Parathyroid adenoma (tissue), 2 donors: ENCODE measurements around the gene XDH.

ENCODE experiments used
- H2AFZ ChIP-seq: fragments of 300-600 bp; sonication (generic); one replicate; pipeline ENCODE4 v1.7.0; 2017; ENCODE audit warnings: antibody characterized with exemption, mild to moderate bottlenecking
- H3K27ac ChIP-seq: fragments of 300-600 bp; sonication (generic); one replicate; pipeline ENCODE4 v1.7.0; 2017
- H3K27me3 ChIP-seq: fragments of 300-600 bp; sonication (generic); one replicate; pipeline ENCODE4 v1.7.0; 2017; ENCODE audit warnings: low read length; ENCODE audit not compliant: control insufficient read depth, insufficient read depth
- H3K36me3 ChIP-seq: fragments of 300-600 bp; sonication (generic); one replicate; pipeline ENCODE4 v1.7.0; 2017; ENCODE audit warnings: low read length; ENCODE audit not compliant: control insufficient read depth, insufficient read depth
- H3K4me1 ChIP-seq: fragments of 300-600 bp; sonication (generic); one replicate; pipeline ENCODE4 v1.7.0; 2017; ENCODE audit warnings: control low read depth
- H3K4me2 ChIP-seq: fragments of 300-600 bp; sonication (generic); one replicate; pipeline ENCODE4 v1.7.0; 2017; ENCODE audit warnings: low read length
- H3K4me3 ChIP-seq: fragments of 300-600 bp; sonication (generic); one replicate; pipeline ENCODE4 v1.7.0; 2017; ENCODE audit warnings: low read depth, low read length
- H3K79me2 ChIP-seq: fragments of 300-600 bp; sonication (generic); one replicate; pipeline ENCODE4 v1.7.0; 2017; ENCODE audit warnings: control low read depth
- H3K9ac ChIP-seq: fragments of 300-600 bp; sonication (generic); one replicate; pipeline ENCODE4 v1.7.0; 2017; ENCODE audit warnings: mild to moderate bottlenecking
- H3K9me3 ChIP-seq: fragments of 300-600 bp; sonication (generic); one replicate; pipeline ENCODE4 v1.7.0; 2017; ENCODE audit warnings: low read length; ENCODE audit not compliant: control insufficient read depth
- TF ChIP-seq, protein P1 (sequence below): fragments of 300-600 bp; sonication (generic); IDR thresholded peaks from one replicate; pipeline ENCODE4 v1.7.0; 2017; ENCODE audit warnings: antibody characterized with exemption, mild to moderate bottlenecking
- donor health status: primary hyperparathyroidism.

The XDH gene

DNA sequence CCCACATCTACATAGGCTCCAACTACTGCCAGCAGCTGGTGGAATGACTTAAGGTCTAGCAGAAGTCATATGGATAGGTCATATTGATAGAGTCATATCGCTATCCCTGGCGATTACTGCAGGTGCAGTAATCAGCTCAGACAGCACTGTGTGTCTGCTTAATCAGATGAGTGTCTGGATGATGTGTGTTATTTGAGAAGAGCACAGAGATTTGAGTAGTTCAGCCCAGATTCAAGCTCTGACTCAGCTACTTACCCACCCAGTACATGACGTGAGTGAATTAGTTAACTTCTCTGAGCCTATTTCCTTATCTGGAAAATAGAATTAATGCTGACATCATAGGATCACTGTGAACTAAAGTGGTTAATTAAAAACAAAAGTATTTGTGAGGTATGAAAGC, 101.6 kb downstream of the XDH start:
- no peaks in the 10 kb centered on the region for H3K27me3 ChIP-seq
- no peaks in the 10 kb centered on the region for H3K79me2 ChIP-seq
- H2AFZ ChIP-seq: no peak overlapping the region
- H3K9me3 ChIP-seq: no peaks in the 10 kb centered on the region
- no peak overlapping the region for H3K4me3 ChIP-seq
- no peaks in the 10 kb centered on the region for H3K4me1 ChIP-seq
- TF ChIP-seq, protein P1, sequence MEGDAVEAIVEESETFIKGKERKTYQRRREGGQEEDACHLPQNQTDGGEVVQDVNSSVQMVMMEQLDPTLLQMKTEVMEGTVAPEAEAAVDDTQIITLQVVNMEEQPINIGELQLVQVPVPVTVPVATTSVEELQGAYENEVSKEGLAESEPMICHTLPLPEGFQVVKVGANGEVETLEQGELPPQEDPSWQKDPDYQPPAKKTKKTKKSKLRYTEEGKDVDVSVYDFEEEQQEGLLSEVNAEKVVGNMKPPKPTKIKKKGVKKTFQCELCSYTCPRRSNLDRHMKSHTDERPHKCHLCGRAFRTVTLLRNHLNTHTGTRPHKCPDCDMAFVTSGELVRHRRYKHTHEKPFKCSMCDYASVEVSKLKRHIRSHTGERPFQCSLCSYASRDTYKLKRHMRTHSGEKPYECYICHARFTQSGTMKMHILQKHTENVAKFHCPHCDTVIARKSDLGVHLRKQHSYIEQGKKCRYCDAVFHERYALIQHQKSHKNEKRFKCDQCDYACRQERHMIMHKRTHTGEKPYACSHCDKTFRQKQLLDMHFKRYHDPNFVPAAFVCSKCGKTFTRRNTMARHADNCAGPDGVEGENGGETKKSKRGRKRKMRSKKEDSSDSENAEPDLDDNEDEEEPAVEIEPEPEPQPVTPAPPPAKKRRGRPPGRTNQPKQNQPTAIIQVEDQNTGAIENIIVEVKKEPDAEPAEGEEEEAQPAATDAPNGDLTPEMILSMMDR: no peak
- H3K36me3 ChIP-seq: no peaks in the 10 kb centered on the region
- no peak overlapping the region for H3K9ac ChIP-seq
- H3K27ac ChIP-seq: no peak overlapping the region
- H3K4me2 ChIP-seq: no peak overlapping the region

DNA sequence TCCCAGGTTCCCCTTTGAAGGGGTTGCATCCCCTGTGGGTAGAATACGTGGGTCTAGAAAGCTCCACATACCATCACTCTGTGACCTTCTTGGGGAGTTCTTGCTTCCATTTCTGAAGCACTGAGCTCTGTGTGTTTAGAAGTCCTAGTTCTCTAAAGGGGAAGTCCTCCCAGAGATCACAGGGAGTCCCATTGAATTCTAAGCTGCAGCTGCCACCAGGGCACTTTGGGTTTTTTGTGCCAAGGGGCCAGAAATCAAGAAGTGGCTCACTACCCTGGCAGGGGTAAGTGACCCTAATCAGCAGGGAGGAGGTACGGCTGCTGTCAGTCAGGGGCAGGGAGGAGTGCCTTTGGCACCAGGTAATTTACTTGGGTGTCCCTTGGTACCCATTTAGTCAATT, 109.7 kb downstream of the XDH start:
- Histone ChIP-seq H3K27ac (no peak overlapping the region), H3K79me2 (no peaks in the 10 kb centered on the region), H3K36me3 (no peaks in the 10 kb centered on the region), H3K4me1 (no peaks in the 10 kb centered on the region), H3K4me2 (no peak overlapping the region), H2AFZ (no peak overlapping the region), H3K4me3 (no peak overlapping the region), H3K27me3 (no peaks in the 10 kb centered on the region), H3K9ac (no peak overlapping the region), H3K9me3 (no peaks in the 10 kb centered on the region)
- TF ChIP-seq, protein P1: no peak

DNA sequence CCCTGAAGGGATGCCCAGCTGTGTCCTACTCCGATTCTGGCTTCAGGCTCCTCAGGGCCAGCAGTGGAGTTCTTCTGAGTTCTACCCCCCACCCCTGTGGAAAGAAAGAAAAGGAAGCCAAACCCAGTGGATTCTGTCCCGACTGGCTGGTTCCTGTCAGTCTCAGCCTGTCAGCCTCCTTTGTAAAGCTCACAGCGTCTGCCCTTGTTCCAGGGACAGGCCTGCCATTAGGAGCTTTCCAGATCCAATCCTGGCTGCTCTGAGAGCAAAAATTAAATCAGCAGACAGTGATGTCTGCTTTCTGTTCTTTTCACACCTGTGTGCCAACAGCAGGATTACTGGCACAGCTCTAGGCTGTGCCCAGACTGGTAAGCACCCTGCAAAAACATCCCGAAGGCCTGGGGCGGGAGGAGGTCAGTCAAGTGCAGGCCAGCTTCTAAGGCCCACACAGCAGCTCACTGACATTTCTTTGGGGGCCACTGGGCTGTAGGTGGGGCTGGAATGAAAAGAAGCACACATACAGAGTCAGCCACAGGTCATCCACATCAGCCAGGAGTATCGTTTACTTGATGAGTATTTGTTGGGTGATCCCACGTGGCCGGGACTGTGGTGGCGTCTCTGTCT, 111.5 kb downstream of the XDH start:
- Histone ChIP-seq H3K27ac (no peak overlapping the region), H3K4me2 (no peak overlapping the region), H3K9me3 (no peaks in the 10 kb centered on the region), H3K4me3 (no peak overlapping the region), H3K36me3 (no peaks in the 10 kb centered on the region), H3K79me2 (no peaks in the 10 kb centered on the region), H2AFZ (no peak overlapping the region), H3K9ac (no peak overlapping the region), H3K27me3 (no peaks in the 10 kb centered on the region), H3K4me1 (no peaks in the 10 kb centered on the region)
- TF ChIP-seq, protein P1: no peak

DNA sequence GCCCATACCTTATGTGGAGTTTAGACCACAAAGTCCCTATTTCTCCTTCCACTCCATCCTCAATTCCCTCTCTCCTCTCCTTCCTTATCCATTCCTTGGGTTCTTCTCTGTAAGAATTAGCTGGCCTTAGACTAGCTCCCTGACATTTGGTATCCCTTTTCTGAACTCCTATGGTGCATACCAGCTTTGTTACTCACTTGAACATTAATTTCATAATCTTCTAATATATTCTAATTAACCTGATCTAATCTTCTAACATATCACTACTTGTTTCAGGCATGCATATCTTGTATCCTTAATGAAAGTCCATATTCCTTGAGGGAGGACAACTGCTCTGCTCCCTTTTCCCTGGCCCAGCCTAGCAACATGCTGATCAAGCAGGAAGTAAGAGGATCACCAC, 114.2 kb downstream of the XDH start:
- H3K79me2 ChIP-seq: no peaks in the 10 kb centered on the region
- H3K36me3 ChIP-seq: no peaks in the 10 kb centered on the region
- H3K9me3 ChIP-seq: no peaks in the 10 kb centered on the region
- TF ChIP-seq, protein P1: no peak
- no peak overlapping the region for H3K27ac ChIP-seq
- no peak overlapping the region for H3K9ac ChIP-seq
- H3K4me1 ChIP-seq: peaks cover 3% of the 10 kb centered on the region
- no peak overlapping the region for H2AFZ ChIP-seq
- no peaks in the 10 kb centered on the region for H3K27me3 ChIP-seq
- H3K4me2 ChIP-seq: no peak overlapping the region
- no peak overlapping the region for H3K4me3 ChIP-seq

DNA sequence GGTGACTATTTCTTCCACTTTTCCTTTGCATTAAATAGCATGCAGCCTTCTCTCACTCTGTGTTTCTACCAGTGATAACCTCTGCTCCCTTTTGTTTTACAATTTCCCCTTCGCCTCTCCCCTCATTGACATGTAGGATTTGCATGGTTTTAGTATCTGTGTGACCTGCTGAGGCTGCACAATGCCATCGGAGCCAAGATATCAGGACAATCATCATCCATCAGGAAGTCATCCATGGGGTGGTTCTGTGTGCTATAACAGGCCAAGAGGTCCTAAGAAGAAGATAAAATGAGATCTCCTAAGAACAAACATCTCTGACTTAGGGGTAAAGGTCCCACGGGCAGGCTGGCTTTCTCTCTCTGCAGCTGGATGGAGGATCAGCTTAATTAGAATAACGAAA, 115.0 kb downstream of the XDH start:
- TF ChIP-seq, protein P1: no peak
- Histone ChIP-seq H3K79me2 (no peaks in the 10 kb centered on the region), H3K9me3 (no peaks in the 10 kb centered on the region), H3K4me1 (peaks cover 3% of the 10 kb centered on the region), H2AFZ (no peak overlapping the region), H3K27me3 (no peaks in the 10 kb centered on the region), H3K27ac (no peak overlapping the region), H3K4me2 (no peak overlapping the region), H3K9ac (no peak overlapping the region), H3K36me3 (no peaks in the 10 kb centered on the region), H3K4me3 (no peak overlapping the region)
